HepG2 (cell line): Measurements from ENCODE around the gene NAT14. TPM values are rescaled to one million over a fixed set of nuclear protein-coding genes. Genes with fewer than 3 reads are reported as not detected.

Source experiments
- ATF1 ChIP-seq: IDR thresholded peaks from 2 replicates; pipeline ENCODE4 v1.6.1; 2016; ENCODE audit warnings: mild to moderate bottlenecking, control low read depth
- GTF2F1 ChIP-seq: fragments of 150-350 bp; IDR thresholded peaks from 2 replicates; pipeline ENCODE4 v1.6.1; 2014; ENCODE audit warnings: low read length
- JARID2 ChIP-seq: sonication (generic); formaldehyde crosslinking; IDR thresholded peaks from 2 replicates; pipeline ENCODE4 v1.8.1; 2023; ENCODE audit warnings: missing genetic modification reagents, inconsistent platforms; ENCODE audit not compliant: insufficient replicate concordance
- NFYB ChIP-seq: sonication (generic); formaldehyde crosslinking; IDR thresholded peaks from 2 replicates; pipeline ENCODE4 v1.4.0; 2020; ENCODE audit warnings: missing genetic modification reagents
- PAF1 ChIP-seq: IDR thresholded peaks from 2 replicates; pipeline ENCODE4 v1.6.1; 2016; ENCODE audit warnings: missing genetic modification reagents, missing compliant biosample characterization
- PHF5A ChIP-seq: IDR thresholded peaks from one replicate; pipeline ENCODE4 v1.6.1; 2018; ENCODE audit warnings: low read depth, missing genetic modification reagents; ENCODE audit not compliant: unreplicated experiment
- PHF8 ChIP-seq: sonication (generic); formaldehyde crosslinking; IDR thresholded peaks from 2 replicates; pipeline ENCODE4 v1.5.0; 2020; ENCODE audit warnings: missing genetic modification reagents
- SALL1 ChIP-seq: sonication (generic); formaldehyde crosslinking; IDR thresholded peaks from 2 replicates; pipeline ENCODE4 v1.8.0; 2022; ENCODE audit warnings: mild to moderate bottlenecking, missing genetic modification reagents
- U2AF2 ChIP-seq: fragments of 200-400 bp; formaldehyde crosslinking; IDR thresholded peaks from 2 replicates; pipeline ENCODE4 v1.6.1; 2017; ENCODE audit warnings: low read depth, mild to moderate bottlenecking, low read length
- YEATS2 ChIP-seq: sonication (generic); formaldehyde crosslinking; IDR thresholded peaks from 2 replicates; pipeline ENCODE4 v1.4.0; 2020; ENCODE audit warnings: missing genetic modification reagents, borderline replicate concordance
- ZC3H13 ChIP-seq: sonication (generic); formaldehyde crosslinking; IDR thresholded peaks from 2 replicates; pipeline ENCODE4 v1.8.1; 2023; ENCODE audit warnings: mild to moderate bottlenecking, missing genetic modification reagents, moderate library complexity
- ZFP37 ChIP-seq: sonication (generic); formaldehyde crosslinking; IDR thresholded peaks from 2 replicates; pipeline ENCODE4 v1.4.0; 2020; ENCODE audit warnings: missing genetic modification reagents, borderline replicate concordance
- ZMYM4 ChIP-seq: sonication (generic); formaldehyde crosslinking; IDR thresholded peaks from 2 replicates; pipeline ENCODE4 v1.8.1; 2023; ENCODE audit warnings: mild to moderate bottlenecking, missing genetic modification reagents
- ZNF616 ChIP-seq: sonication (generic); formaldehyde crosslinking; IDR thresholded peaks from 2 replicates; pipeline ENCODE4 v1.5.0; 2020; ENCODE audit warnings: low read depth, mild to moderate bottlenecking, missing genetic modification reagents
- ZZZ3 ChIP-seq: sonication (generic); formaldehyde crosslinking; IDR thresholded peaks from 2 replicates; pipeline ENCODE4 v1.4.0; 2020; ENCODE audit warnings: missing genetic modification reagents, mild to moderate bottlenecking, borderline replicate concordance
- polyA plus RNA-seq, 8 experiments: library from polyadenylated mRNA; depleted of rRNA in 3 of 8; stranded (reverse) in 7 of 8; unstranded in 1 of 8; fragments of >200 nt; fragmentation: Illumina TruSeq in 4 of 8; extraction: Trizol in 4 of 8; gene quantifications; 2 replicates each; pipeline versions ENCODE4 v1.2.1 to v1.2.3, GENCODE V29; 2011 to 2016; ENCODE audit warnings: low read depth in 4 of 8, missing spikeins in 1 of 8, mixed read lengths in 1 of 8; ENCODE audit not compliant: insufficient read depth in 1 of 8
- total RNA-seq, 5 experiments: library from RNA; depleted of rRNA; stranded (reverse); fragments of >200 nt; fragmentation: Illumina TruSeq; extraction: Trizol; gene quantifications; 2 replicates each; pipeline ENCODE4 v1.2.3, GENCODE V29; 2016; ENCODE audit warnings: low read depth in 1 of 5
- TF ChIP-seq, protein P1 (sequence below): sonication (generic); formaldehyde crosslinking; IDR thresholded peaks from 2 replicates; pipeline ENCODE4 v1.4.0; 2020; ENCODE audit warnings: mild to moderate bottlenecking, missing genetic modification reagents
- TF ChIP-seq, protein P2 (sequence below): IDR thresholded peaks from 2 replicates; pipeline ENCODE4 v1.6.1; 2016; ENCODE audit warnings: mild to moderate bottlenecking
- TF ChIP-seq, protein P3 (sequence below): sonication (generic); formaldehyde crosslinking; IDR thresholded peaks from 2 replicates; pipeline ENCODE4 v1.9.0; 2021; ENCODE audit warnings: missing genetic modification reagents, mild to moderate bottlenecking, borderline replicate concordance
- TF ChIP-seq, protein P4 (sequence below): sonication (generic); formaldehyde crosslinking; IDR thresholded peaks from 2 replicates; pipeline ENCODE4 v1.5.0; 2020; ENCODE audit warnings: mild to moderate bottlenecking, missing genetic modification reagents
- TF ChIP-seq, protein P5 (sequence below): sonication (generic); formaldehyde crosslinking; IDR thresholded peaks from 2 replicates; pipeline ENCODE4 v1.4.0; 2020; ENCODE audit warnings: missing genetic modification reagents
- TF ChIP-seq, protein P6 (sequence below): sonication (generic); formaldehyde crosslinking; IDR thresholded peaks from 2 replicates; pipeline ENCODE4 v1.4.0; 2020; ENCODE audit warnings: mild to moderate bottlenecking, missing genetic modification reagents

NAT14 gene
- total and polyA plus RNA-seq, 2 of the 13 experiments (the other 11 are each of a cell fraction or from before 2014, with no cell fraction given), result 20.7 to 22.3 TPM

DNA sequence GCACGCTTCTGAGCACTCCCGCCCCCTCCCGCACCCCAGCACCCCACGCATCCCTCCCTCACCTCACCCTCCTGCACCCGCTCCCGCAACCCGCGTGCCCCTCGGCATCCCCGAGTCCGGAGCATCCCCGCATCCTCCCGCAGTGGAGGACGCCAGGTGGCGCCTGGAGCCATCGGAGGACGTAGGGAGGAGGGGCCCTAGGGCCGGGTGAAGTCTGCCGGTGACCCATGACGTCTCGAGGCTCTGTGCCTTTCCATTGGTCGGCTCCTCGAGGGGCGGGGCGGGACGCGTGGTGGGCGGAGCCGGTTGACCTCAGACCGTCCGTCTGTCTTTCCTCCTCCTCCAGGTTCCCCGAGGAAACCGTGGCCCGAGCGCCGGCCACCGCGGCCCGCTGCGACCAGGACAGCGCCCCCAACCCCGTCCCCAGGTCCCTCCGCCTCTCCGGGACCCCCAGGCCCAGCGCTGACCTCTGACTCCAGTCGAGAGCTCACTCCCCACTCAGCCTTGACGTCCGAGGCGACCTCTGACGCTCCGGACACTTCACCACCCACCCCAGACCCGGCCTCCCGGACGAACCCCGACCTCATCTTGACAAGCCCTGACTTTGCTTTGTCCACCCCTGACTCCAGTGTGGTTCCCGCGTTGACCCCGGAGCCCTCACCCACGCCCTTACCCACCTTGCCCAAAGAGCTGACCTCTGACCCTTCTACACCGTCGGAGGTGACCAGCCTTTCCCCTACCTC is 32.1 kb downstream of the NAT14 start (continued):
- TF ChIP-seq NFYB (CRISPR knock-in tag), result peak; percentile 93
- peak; percentile 39 for TF ChIP-seq JARID2 (CRISPR knock-in tag)
- TF ChIP-seq SALL1, result peak; percentile 79; the same call in 1 of the 2 replicates
- TF ChIP-seq ZC3H13, result peak; percentile 46; the same call in 1 of the 2 replicates
- no peak for TF ChIP-seq PAF1 (CRISPR knock-in tag)
- peak; percentile 94 for TF ChIP-seq ATF1 (CRISPR knock-in tag)
- TF ChIP-seq ZZZ3 (CRISPR knock-in tag), result no peak
- TF ChIP-seq, protein P1, sequence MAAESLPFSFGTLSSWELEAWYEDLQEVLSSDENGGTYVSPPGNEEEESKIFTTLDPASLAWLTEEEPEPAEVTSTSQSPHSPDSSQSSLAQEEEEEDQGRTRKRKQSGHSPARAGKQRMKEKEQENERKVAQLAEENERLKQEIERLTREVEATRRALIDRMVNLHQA (CRISPR knock-in tag), result no peak
- TF ChIP-seq PHF8 (CRISPR knock-in tag), result peak; percentile 42; the same call in 1 of the 2 replicates
- TF ChIP-seq GTF2F1, result no peak
- TF ChIP-seq ZNF616, result no peak
- peak; percentile 26; the same call in 1 of the 2 replicates for TF ChIP-seq YEATS2 (CRISPR knock-in tag)
- TF ChIP-seq ZFP37 (CRISPR knock-in tag), result 0 out of 2 replicates have a peak, but pooled peaks have one; percentile 42
- TF ChIP-seq, protein P2, sequence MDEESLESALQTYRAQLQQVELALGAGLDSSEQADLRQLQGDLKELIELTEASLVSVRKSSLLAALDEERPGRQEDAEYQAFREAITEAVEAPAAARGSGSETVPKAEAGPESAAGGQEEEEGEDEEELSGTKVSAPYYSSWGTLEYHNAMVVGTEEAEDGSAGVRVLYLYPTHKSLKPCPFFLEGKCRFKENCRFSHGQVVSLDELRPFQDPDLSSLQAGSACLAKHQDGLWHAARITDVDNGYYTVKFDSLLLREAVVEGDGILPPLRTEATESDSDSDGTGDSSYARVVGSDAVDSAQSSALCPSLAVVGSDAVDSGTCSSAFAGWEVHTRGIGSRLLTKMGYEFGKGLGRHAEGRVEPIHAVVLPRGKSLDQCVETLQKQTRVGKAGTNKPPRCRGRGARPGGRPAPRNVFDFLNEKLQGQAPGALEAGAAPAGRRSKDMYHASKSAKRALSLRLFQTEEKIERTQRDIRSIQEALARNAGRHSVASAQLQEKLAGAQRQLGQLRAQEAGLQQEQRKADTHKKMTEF (CRISPR knock-in tag), result peak; percentile 60; the same call in 1 of the 2 replicates
- TF ChIP-seq, protein P3, sequence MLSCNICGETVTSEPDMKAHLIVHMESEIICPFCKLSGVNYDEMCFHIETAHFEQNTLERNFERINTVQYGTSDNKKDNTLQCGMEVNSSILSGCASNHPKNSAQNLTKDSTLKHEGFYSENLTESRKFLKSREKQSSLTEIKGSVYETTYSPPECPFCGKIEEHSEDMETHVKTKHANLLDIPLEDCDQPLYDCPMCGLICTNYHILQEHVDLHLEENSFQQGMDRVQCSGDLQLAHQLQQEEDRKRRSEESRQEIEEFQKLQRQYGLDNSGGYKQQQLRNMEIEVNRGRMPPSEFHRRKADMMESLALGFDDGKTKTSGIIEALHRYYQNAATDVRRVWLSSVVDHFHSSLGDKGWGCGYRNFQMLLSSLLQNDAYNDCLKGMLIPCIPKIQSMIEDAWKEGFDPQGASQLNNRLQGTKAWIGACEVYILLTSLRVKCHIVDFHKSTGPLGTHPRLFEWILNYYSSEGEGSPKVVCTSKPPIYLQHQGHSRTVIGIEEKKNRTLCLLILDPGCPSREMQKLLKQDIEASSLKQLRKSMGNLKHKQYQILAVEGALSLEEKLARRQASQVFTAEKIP (CRISPR knock-in tag), result no peak
- TF ChIP-seq U2AF2, result no peak
- TF ChIP-seq, protein P4, sequence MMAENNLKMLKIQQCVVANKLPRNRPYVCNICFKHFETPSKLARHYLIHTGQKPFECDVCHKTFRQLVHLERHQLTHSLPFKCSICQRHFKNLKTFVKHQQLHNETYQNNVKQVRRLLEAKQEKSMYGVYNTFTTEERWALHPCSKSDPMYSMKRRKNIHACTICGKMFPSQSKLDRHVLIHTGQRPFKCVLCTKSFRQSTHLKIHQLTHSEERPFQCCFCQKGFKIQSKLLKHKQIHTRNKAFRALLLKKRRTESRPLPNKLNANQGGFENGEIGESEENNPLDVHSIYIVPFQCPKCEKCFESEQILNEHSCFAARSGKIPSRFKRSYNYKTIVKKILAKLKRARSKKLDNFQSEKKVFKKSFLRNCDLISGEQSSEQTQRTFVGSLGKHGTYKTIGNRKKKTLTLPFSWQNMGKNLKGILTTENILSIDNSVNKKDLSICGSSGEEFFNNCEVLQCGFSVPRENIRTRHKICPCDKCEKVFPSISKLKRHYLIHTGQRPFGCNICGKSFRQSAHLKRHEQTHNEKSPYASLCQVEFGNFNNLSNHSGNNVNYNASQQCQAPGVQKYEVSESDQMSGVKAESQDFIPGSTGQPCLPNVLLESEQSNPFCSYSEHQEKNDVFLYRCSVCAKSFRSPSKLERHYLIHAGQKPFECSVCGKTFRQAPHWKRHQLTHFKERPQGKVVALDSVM, result no peak; the same call in 1 of the 2 replicates
- TF ChIP-seq, protein P5, sequence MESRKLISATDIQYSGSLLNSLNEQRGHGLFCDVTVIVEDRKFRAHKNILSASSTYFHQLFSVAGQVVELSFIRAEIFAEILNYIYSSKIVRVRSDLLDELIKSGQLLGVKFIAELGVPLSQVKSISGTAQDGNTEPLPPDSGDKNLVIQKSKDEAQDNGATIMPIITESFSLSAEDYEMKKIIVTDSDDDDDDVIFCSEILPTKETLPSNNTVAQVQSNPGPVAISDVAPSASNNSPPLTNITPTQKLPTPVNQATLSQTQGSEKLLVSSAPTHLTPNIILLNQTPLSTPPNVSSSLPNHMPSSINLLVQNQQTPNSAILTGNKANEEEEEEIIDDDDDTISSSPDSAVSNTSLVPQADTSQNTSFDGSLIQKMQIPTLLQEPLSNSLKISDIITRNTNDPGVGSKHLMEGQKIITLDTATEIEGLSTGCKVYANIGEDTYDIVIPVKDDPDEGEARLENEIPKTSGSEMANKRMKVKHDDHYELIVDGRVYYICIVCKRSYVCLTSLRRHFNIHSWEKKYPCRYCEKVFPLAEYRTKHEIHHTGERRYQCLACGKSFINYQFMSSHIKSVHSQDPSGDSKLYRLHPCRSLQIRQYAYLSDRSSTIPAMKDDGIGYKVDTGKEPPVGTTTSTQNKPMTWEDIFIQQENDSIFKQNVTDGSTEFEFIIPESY (CRISPR knock-in tag), result 0 out of 2 replicates have a peak, but pooled peaks have one; percentile 19
- TF ChIP-seq ZMYM4 (CRISPR knock-in tag), result peak; percentile 49
- TF ChIP-seq, protein P6, sequence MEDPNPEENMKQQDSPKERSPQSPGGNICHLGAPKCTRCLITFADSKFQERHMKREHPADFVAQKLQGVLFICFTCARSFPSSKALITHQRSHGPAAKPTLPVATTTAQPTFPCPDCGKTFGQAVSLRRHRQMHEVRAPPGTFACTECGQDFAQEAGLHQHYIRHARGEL (CRISPR knock-in tag), result peak; percentile 14; the same call in 1 of the 2 replicates
- peak; percentile 69 for TF ChIP-seq PHF5A
